GM18508 (cell line): ENCODE results near the gene HTR3C.

Experiments
- ATAC-seq: cut with Tn5 transposase; IDR thresholded peaks from one replicate; pipeline ENCODE4 v1.9.1; 2021; ENCODE audit warnings: moderate number of reproducible peaks; ENCODE audit not compliant: insufficient read depth, unreplicated experiment

HTR3C gene

DNA sequence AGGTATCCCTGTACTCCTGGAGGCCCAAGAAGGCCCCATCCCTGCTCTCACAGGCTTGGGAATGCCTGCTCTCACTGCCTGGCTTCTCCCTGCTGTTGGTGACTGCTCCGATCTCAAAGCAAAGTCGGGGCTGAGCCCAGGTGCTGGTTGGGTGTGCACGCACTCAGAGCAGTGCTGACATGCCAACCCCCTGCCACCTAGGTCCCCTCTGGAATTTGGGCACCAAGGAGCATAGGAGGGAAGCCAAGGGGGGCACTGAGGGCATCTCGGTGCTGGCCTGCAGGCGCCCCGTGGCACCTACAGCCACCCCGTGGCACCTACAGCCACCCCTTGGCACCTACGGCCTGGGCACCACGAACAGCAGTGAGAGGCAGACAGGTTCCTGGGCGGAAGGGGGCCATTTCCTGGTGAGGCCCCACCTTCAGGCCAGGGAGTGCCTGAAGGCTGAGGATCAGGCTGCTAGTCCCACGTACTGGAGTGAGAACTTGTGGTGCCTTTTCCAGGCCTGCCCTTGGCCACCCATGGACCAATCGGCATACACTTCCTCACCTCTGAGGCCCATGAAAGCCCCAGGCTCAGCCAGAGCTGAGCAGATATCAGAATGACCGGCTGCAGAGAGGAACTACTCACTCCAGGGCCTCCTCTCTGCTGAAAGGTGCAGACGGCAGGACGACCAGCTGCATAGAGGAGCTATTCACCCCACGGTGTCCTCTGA lies 28.4 kb downstream of the HTR3C start:
- ATAC-seq = no peak

DNA sequence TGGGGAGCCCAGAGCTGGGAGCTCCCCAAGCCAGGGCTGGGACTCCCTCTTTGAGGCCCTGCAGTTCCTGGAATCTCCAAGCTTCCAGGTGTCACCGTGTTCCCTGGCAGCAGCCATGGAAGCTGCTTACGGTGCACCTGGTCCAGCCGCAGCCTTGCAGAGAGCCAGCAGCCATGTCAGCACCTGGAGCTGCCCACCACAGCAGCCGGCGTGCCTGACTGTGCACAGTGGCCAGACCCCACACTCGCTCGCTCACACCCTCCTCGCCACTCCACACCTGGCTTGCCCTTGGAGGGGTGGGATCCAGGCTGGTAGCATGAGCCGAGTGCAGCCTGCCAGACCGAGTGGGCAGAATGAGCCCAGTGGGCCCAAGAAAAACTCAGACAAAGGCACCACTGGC lies 29.2 kb downstream of the HTR3C start:
- ATAC-seq = no peak

DNA sequence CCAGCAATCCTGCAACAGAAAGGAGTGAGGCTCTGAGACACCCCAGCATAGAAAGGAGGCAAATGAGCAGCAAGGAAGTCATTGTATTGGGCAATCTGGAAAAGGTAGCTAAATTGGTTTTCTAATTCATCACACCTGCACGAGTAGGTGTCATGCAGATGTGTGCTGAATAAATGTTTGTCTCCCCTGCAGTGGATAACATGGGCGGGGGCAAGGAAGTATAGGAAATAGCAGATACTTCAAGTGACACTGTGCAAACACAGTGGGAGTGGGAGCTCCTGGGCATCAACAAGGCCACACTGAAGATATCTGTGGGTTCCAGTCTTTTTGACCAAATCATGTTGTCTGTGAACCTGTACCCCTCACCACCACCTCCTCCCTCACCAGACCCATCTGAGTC lies 29.6 kb downstream of the HTR3C start:
- ATAC-seq = no peak

DNA sequence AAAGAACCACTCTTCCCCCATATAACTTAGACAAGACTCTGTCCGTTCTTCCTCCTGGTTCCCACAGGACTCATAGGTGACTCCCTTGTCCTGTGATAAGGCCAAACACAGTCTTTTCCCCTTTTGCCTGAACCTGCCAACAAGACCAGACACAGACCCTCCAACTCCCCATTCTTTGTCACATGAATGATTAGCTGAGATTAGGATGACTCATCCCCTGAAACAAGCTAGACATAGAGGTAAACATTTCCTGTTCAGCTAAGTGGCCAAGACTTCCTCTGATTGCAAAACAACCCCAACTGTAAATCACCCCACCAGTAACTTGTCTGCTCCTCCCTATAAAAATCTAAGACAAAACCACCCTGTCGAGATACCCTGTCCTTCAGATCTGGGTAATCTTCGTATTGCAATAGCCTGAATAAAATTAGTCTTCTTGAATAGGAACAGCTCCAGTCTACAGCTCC lies 32.6 kb downstream of the HTR3C start:
- no peak for ATAC-seq

DNA sequence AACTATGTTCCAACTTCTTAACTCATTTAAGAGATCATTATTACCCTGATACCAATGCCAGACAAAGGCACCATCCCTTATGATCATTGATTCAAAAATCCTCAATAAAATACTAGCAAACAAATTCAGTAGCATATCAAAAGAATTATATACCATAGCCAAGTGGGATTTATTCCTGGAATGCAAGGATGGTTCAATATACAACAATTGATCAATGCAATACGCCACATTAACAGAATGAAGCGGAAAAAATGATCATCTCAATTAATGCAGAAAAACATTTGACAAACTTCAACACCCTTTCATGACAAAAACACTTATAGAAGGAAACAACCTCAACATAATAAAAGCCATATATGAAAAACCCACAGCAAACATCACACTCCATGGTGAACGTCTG lies 39.4 kb downstream of the HTR3C start:
- ATAC-seq = no peak

DNA sequence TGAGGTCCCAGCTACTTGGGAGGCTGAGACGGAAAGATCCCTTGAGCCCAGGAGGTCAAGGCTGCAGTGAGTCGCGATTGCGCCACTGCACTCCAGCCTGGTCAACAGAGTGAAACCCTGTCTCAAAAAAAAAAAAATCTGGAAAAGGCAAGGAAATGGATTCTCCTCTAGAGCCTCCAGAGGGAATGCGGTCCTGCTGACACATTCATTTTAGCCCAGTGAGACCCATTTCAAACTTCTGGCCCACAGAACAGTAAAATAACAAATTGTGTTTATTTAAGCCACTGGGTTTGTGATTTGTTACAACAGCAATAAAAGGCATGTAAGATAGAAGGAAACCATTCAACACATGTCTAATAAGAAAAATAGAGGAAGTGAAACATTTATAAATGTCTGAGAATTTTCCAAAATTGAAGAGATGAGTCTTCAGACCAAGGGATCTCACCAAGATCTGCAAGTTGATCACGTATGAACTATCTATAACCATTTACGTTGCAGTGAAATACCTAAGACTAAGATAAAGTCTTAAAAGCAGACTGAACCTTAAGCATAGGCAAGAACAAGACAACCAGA lies 44.0 kb downstream of the HTR3C start, which contains the start of gene HTR3E:
TSS of gene HTR3E (plus strand) at position 254 of the 573 bp plus-strand sequence. CDS start 466 bp downstream, outside the sequence.
- ATAC-seq = no peak

DNA sequence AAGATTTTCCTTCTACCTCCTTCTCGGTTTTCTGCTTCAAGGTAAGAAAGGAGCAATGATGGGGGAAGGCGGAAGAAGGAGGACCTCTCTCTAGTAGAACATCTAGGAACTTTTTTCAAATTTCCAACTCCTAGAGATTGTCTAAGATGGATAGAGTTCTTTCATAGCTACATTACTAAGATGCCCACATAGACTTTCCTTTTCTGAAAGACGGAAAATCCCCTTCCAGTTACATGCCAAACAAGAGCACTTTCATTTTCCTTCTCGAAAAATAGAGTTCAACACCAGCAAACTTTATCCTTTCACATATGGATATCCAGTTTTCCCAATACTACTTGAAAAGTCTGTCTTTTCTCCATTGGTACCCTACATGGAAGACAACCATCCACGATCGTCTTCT lies 44.7 kb downstream of the HTR3C start:
- no peak for ATAC-seq

DNA sequence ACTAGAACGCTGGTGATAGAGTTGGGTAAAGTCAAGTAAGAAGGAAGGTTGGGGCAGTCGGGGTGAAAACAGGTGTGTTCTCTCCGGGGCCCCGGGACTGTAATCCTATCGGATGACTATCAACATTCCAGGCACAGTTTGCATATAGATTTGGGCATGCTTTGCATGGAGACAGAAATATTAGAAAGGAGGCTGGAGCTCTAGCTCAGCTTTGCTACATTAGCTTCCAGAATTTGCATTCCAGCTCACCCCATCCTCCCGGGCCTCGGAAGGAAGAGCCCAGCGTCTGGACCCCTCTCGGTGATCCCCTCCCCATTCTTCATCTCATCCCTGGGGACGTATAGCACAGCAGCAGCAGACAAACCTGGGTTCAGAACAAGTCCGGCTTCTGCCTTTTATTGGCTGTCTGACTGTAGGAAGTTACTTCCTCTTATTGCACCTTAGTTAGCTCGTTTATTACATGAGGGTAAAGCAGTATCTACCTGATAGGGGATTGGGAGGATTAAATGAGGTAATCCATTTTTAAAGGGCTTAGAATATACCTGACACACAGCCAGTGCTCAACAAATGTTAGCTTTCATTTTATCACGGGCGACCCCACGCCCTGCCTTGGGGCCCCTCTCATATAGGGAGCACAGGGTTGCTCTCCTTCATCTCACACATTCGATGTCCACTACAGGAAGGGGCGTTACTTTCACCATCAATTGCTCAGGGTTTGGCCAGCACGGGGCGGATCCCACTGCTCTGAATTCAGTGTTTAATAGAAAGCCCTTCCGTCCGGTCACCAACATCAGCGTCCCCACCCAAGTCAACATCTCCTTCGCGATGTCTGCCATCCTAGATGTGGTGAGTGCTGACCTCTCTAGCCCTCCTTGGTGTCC lies 47.2 kb downstream of the HTR3C start:
- no peak for ATAC-seq
